ENCODE measurements around the gene KAT6B.

- TF ChIP-seq RAD21 (conservative IDR thresholded peaks at IDR 0.05) (no peak), REST (IDR thresholded peaks at IDR 0.05; ENCODE audit: borderline replicate concordance) (no peak), POLR2AphosphoS5 (IDR thresholded peaks at IDR 0.05) (no peak), EP300 (conservative IDR thresholded peaks at IDR 0.05; ENCODE audit: poor library complexity, severe bottlenecking) (no peak), SMC3 (conservative IDR thresholded peaks at IDR 0.05; ENCODE audit: poor library complexity) (no peak), EZH2 (IDR thresholded peaks at IDR 0.05; ENCODE audit: borderline replicate concordance, insufficient read depth, low read length, poor library complexity, severe bottlenecking) (no peak), TAF1 (IDR thresholded peaks at IDR 0.05; ENCODE audit: low read depth) (no peak)
- TF ChIP-seq, protein P1, sequence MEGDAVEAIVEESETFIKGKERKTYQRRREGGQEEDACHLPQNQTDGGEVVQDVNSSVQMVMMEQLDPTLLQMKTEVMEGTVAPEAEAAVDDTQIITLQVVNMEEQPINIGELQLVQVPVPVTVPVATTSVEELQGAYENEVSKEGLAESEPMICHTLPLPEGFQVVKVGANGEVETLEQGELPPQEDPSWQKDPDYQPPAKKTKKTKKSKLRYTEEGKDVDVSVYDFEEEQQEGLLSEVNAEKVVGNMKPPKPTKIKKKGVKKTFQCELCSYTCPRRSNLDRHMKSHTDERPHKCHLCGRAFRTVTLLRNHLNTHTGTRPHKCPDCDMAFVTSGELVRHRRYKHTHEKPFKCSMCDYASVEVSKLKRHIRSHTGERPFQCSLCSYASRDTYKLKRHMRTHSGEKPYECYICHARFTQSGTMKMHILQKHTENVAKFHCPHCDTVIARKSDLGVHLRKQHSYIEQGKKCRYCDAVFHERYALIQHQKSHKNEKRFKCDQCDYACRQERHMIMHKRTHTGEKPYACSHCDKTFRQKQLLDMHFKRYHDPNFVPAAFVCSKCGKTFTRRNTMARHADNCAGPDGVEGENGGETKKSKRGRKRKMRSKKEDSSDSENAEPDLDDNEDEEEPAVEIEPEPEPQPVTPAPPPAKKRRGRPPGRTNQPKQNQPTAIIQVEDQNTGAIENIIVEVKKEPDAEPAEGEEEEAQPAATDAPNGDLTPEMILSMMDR (IDR thresholded peaks at IDR 0.05; ENCODE audit: poor library complexity, severe bottlenecking) = no peak
Measured at GRCh38 chr10:75034131-75034512, 207.7 kb downstream of the KAT6B start.
